ENCODE data around the gene ATP8A2.

GRCh38 chr13:25973085-25973484, 601.3 kb downstream of the ATP8A2 start:
- TF ChIP-seq CTCF (IDR thresholded peaks at IDR 0.05) (no peak), POLR2AphosphoS5 (IDR thresholded peaks at IDR 0.05; ENCODE audit: low read depth, low read length) (no peak), REST (IDR thresholded peaks at IDR 0.05; ENCODE audit: insufficient read depth in 1 of 2, low read depth in 2 of 2, low read length in 1 of 2) (no peak), SIN3A (IDR thresholded peaks at IDR 0.05; ENCODE audit: borderline replicate concordance, insufficient read depth, low read depth, low read length) (no peak), TCF7L2 (IDR thresholded peaks at IDR 0.05; ENCODE audit: low read depth, low read length) (no peak)

Measured in Panc1 (cell line).